ENCODE results near the gene HABP2.

Gene HABP2

GRCh38 chr10:113560071-113560470 lies 7.2 kb downstream of the HABP2 start:
- no peak for DNase-seq

- no peak for DNase-seq
These were observed 8.4 kb downstream of the HABP2 start for GRCh38 chr10:113561214-113561613.

DNA sequence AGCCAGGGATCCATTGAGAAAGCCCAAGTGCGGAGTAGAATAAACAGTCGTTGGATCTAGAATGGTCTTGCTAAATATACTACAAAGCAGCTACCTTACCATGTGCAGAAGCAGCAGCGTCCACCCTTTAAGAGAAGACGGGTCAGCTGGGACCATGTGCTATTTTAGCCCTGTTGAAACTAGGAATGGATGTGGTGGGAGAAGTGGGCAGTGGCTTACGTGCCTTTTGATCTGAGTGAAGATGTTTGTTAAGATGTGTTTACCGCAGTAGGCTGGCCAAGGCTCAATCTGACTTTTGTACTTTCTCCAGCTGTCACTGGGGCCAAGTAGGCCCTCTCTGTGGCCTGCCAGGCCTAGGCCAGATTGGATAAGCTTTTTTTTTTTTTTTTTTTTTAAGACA lies 9.2 kb downstream of the HABP2 start:
- DNase-seq: no peak

GRCh38 chr10:113562704-113563103 lies 9.9 kb downstream of the HABP2 start:
- DNase-seq: no peak

DNA sequence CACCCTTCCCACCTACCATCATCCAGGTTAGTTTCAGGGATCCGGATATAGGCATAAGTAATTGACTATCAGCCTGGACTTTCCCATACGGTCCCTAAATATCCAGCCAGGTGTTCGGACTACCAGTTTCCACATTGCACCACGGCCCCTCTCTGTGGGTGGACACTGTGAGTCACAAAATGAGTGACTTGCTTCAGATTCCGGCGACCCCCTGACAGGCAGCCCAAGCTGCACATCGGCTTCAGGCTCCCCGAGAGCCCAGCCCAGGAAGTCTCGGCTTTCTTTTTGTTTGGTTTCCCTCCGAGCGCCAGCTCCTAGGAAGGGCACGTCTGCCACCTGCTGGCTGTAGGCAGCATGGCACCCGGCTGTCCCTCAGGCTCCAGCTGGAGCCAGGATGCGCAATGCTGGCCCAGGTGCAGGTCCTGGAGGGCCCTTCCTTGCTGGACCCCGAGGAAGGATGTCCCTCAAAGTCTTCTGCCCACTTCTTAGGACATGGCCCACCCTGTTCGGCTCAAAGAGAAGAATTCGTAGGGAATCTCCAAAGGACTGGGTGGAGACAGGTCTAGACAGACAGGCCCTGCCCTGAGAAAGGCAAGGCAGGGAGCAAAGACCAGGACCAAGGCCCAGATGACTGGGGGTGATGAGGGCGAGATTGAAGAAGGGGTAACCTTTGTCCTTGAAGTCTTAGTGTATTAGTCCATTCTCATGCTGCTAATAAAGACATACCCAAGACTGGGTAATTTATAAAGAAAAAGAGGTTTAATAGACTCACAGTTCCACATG lies 10.6 kb downstream of the HABP2 start:
- peak; percentile 69 for DNase-seq

- DNase-seq: no peak
These were observed 12.5 kb downstream of the HABP2 start for GRCh38 chr10:113565364-113565763.

- no peak for DNase-seq
These were observed 14.0 kb downstream of the HABP2 start for GRCh38 chr10:113566888-113567287.

- DNase-seq: no peak
These were observed 16.7 kb downstream of the HABP2 start for GRCh38 chr10:113569576-113569975.

GRCh38 chr10:113572520-113573290 lies 19.9 kb downstream of the HABP2 start:
- DNase-seq: no peak

DNA sequence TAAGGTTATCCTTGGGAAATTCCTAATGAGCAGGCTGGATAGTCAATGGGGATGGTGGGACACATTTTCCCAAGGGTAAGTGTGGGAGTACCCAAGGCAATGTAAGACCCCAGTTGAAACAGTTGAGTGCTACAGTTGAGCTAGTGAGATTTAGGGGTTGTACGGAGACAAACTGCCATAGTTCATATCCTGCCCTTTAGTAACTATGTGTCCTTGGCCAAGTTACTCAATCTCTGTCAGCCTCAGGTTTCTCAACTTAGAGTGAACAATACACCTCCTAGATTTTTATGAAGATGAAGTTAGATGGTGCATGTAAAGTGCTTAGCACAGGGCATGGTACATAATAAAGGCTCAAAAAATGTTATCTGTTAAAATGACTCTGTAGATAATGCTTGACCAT lies 20.5 kb downstream of the HABP2 start:
- no peak for DNase-seq

GRCh38 chr10:113576852-113577251 lies 24.0 kb downstream of the HABP2 start:
- DNase-seq: no peak

DNA sequence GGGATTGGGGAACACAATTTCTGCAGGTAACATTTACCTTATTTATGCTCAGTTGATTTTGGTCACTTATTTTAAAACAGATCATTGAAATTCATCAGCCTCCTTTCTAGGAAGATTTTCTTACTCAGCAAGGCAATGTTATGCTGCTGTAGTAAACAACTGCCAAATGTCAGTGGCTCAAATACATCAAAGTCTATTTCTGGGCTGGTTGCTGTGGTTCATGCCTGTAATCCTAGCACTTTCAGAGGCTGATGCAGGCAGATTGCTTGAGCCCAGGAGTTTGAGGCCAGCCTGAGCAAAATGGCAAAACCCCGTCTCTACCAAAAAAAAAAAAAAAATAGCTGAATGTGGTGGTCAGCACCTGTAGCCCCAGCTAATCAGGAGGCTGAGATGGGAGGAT lies 25.9 kb downstream of the HABP2 start:
- no peak for DNase-seq

- no peak for DNase-seq
These were observed 28.2 kb downstream of the HABP2 start for GRCh38 chr10:113581092-113581491.

- DNase-seq: no peak
These were observed 30.7 kb downstream of the HABP2 start for GRCh38 chr10:113583571-113583970.

GRCh38 chr10:113585949-113586348 lies 33.1 kb downstream of the HABP2 start:
- no peak for DNase-seq

DNA sequence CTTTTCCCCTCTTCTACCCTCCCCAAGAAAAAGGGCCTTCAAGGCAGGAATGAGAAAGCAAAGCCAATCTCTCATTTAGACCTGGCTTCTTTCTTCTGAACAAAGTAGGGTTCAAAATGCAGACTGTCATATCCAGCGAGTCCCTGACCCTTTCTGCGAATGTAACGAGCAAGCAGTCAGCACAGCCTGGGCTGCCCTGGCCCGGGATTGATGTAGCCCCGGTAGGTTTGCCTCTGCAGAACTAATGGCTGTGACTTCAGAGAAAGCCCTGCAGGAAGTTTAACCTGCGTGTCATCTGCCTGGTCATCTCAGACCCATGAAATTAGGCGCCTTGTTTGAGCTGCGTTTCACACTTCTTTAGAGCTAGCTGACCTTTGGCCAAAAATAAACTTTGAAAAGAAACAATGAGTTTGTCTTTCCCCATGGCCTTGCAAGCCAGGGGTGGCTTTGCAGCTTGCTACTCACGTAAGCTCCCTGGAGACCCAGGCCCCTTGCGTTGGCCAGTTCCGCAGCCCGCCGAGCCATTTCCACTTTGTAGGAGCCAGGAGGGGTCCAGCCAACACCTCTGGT lies 36.4 kb downstream of the HABP2 start:
- DNase-seq: no peak

- DNase-seq: no peak
These were observed 37.7 kb downstream of the HABP2 start for GRCh38 chr10:113590581-113590980.

GRCh38 chr10:113592380-113592779 lies 39.5 kb downstream of the HABP2 start:
- no peak for DNase-seq

DNA sequence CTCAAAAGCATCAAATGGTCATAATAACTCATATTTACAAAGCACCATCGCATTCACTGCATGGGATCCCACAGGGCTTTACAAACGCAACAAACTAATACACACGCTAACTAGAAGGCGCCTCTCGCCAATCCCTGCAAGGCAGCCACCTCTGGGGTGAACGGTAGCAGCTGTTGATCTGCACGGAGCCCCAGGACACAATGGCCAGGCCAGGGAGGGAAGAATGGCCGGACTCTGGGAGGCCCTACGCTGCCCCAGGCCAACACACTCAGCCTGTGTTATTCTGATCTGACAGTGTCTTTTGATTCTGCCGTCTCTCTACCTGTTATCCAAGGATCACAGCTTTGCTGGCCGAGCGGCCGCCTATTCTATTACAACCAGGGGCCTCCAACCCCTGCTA lies 41.8 kb downstream of the HABP2 start:
- DNase-seq: no peak

DNA sequence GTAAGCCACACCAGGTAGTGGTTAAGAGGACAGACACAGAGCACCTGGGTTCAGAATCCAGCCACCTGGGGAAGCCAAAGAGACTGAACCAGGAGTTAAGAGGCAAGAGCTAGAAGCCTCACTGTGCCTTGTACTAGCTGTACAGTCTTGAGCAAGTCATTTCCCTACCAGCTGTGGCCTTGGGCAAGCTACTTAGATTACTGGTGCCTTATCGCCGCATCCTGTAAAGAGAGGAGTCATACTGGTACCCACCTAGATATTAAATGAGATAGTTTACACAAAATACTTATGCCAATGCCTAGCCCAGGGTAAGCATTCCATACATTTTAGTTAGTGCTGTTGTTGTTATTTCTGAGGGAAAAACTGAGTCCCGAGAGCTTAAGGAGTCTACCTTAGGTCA lies 47.7 kb downstream of the HABP2 start:
- no peak for DNase-seq

GRCh38 chr10:113603057-113603777 lies 50.4 kb downstream of the HABP2 start:
- no peak for DNase-seq

DNA sequence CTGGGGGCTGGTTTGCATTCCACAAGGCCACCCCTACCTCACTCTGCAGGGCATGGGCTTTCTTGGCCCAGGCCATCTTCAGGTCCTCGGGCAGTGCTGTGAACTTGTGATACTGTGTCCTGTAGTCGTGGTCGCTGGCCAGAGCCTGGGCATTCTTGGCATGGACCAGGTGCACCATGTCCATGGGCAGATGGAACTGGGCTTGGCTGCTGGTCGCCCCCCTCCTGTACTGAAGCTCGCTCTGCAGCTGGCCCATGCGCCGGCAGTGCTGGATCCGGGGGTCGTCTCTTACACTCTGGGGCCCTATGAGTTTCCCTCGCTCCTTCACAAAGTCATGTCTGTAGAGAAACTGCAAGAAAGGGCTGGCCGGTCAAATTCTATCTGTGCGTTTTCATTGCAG lies 51.7 kb downstream of the HABP2 start:
- DNase-seq: no peak

DNA sequence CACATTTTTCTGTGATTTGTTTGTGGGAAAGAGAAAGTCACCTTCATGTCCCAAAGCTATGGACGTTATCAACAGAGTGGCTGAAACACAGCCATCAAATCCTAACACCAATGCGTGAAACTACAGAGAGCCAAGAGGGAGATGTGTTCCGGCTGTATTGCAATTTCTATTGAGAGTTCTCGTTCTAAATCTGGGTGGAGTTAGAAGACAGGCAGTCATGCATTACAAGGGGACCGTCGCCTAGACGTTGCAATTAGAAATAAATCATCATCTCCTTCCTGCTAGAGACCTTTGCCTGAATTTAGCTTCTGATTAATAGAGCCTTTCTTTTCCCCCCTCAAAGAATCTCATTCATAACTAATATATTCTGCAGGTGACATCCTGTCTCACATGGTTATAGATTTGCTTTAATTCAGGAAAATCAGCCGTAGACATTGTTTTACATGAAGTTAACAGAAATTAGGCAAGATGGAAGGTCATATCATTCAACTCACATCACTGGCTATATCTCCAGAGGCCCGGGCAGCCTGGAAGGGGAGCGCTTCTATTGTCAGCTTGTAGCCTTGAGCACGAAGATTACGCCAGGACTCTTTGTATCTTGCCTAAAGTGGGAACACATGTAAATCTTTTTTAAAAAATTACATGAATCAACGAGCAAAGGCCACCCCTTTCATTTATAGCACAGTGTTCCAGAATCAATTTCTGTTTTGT lies 52.6 kb downstream of the HABP2 start:
- no peak for DNase-seq
